NCI-H2196 treated with DMSO at 0.1 percent for 48 hours (cell line): ENCODE results near the gene SPOCK1.
"Not testable (repeated sequence)": the region's sequence is repeated elsewhere in the genome, so short reads cannot be mapped to it uniquely, and the experiment has no call there.

Experiments used
- DNase-seq: peaks from one replicate; lab custom pipeline; 2025; ENCODE audit not compliant: unreplicated experiment; lab: John Stamatoyannopoulos, UW

Gene SPOCK1

DNA sequence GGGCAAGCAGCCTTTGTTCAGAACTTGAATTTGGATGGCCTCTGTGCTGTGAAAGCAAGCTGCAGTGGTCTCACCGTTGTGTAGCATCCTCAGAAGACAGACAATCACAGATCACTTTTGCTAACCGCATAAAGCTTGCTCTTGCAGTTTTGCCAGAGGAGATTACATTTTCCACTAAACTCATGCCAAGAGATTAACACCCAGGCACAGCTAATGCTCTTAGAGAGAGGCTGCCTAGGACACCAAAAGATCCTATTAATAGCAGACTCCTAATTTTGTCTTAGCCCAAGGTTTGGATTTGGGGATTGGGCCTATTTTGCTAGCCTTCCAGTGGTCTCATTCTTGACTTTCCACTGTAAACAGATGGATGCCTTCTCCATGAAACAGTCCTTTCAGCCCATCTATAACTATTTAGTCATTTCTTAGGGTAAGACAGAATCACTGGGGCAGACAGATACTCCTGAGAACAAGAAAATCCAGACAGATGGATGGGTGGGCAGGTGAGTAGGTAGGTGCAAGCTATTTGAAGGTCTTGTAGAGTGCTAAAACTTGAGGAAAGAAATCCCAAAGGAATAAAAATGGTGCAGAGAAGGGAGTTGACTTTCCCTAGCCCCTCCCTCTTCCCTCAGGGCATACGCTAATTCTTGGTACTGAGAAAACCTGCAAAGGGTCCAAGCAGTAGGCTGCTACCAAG lies 506.2 kb downstream of the SPOCK1 start:
- no peak for DNase-seq

GRCh38 chr5:136985785-136986475 lies 513.2 kb downstream of the SPOCK1 start:
- no peak for DNase-seq

GRCh38 chr5:136984772-136985446 lies 514.2 kb downstream of the SPOCK1 start:
- no peak for DNase-seq

DNA sequence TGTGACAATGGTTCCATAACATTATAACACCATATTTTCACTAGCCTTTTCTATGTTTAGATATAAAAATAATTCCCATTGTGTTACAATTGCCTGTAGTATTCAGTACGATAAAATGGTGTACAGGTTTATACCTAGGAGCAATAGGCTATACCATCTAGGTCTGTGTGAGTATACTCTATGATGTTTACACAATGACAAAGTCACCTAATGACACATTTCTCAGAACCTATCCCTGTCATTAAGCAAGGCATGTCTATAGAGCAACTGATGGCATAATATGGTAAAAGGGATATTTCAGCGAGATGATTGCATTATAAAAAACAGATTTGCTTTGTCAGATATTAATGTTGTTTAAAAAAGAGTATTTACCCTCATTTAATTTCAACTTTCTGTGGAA lies 517.2 kb downstream of the SPOCK1 start:
- DNase-seq = no peak

DNA sequence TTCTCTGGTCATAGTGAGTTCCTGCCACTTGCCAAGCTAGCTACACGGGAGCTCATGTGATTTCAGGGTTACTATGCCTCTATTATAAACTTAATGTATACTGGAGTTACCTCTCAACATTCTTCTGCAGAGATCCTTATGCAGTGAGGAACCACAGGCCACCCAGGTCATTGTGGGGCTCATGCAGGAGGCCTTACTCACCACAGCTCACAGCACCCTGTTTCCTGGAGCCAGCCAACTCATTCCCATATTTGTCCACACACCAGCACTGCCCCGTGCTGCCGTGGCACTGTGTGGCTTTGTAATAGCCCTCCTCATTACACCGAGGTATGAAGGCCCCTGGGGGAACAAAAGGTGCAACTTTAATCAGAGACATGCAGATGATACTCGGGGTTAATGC lies 520.0 kb downstream of the SPOCK1 start:
- no peak for DNase-seq

DNA sequence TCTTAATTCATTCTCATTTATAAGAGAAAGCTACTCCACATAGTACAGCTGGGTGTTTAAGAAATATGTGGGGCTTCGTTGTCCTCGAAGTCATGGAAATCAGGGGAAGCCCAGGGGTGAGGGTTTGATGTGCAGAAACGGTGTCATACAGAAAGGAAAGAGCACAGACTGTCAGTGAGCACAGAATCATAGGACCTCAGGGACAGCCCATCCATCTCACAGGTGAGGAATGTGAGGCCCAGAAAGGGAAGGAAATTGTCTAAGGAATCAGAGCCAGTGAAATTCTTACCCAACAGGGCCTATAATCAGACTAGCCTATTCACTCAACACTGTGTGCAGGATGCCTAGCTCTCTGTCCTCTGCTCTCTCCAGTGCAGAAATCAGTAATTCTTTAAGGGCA lies 535.6 kb downstream of the SPOCK1 start:
- no peak for DNase-seq

DNA sequence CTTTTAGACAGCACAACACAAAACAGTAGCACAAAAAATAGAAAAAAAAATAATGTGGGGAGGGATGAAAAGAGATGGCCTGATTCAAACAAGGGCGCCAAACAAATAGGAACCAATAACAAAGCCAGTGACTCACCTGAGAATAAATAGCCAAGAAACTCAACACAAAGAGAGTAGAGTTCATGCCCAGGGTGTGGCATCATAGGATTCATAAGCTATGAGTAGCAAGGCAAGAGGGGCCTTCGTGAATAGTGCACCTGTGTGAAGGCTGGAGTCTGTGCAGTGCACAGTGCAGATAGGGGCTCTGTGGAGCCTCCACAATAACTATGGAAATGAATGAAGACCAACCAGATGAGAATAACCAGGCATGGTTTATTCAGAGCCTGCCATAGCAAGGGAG lies 541.7 kb downstream of the SPOCK1 start:
- DNase-seq = no peak

DNA sequence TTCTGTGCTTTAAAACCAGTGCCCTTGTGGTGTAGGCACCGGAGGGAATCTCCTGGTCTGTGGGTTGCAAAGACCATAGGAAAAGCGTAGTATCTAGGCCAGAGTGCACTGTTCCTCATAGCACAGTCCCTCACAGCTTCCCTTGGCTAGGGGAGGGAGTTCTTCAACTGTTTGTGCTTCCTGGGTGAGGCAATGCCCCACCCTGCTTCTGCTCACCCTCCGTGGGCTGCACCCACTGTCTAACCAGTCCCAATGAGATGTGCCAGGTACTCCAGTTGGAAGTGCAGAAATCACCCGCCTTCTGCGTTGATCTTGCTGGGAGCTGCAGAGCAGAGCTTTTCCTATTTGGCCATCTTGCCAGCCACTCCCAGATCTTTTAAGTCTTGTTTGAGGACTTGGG lies 545.0 kb downstream of the SPOCK1 start:
- not testable (repeated sequence) for DNase-seq

GRCh38 chr5:136953346-136954069 lies 545.6 kb downstream of the SPOCK1 start:
- not testable (repeated sequence) for DNase-seq

GRCh38 chr5:136927571-136927970 lies 571.6 kb downstream of the SPOCK1 start:
- DNase-seq = no peak

GRCh38 chr5:136926073-136926472 lies 573.1 kb downstream of the SPOCK1 start:
- no peak for DNase-seq
